ENCODE data around the gene TRIM10.

TRIM10 gene, protein sequence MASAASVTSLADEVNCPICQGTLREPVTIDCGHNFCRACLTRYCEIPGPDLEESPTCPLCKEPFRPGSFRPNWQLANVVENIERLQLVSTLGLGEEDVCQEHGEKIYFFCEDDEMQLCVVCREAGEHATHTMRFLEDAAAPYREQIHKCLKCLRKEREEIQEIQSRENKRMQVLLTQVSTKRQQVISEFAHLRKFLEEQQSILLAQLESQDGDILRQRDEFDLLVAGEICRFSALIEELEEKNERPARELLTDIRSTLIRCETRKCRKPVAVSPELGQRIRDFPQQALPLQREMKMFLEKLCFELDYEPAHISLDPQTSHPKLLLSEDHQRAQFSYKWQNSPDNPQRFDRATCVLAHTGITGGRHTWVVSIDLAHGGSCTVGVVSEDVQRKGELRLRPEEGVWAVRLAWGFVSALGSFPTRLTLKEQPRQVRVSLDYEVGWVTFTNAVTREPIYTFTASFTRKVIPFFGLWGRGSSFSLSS

DNA sequence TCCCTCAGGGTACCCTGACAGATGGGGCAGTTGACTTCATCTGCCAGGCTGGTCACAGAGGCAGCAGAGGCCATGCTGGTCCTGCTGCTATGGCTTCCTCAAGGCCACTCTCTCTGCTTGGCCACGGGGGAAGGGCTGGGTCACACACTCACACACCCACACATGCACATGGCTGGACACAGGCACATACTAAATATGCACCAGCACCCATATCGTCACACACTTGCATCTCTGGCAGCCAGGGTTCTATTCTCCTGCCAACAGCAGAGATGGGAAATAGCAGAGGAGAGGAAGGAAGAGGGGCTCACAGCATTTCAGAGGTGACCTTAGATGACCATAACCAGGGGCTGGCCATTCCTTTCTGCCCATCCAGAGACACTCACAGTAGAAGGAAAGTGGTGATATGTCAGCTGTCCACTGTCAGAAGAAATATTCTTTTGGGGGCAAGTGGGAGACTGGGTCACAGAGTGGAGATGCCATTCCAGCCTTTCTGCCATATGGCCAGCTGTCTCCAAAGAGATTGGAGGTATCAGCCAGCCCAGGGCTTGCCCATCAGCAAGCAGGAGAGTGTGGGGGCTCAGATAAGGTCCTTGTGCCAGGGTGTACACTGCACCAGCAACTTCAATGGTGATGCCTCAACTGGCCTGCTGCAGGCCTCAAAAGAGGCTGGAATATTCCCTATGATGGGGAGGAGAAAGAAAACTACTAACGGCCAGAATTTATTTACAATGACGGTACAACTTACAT is at the start of gene TRIM10:
Gene TRIM10 (minus strand): TSS at position 427 of the 747 bp plus-strand sequence. CDS start 353 bp downstream, at position 74.
- Histone ChIP-seq H3K36me3 (replicated peaks) (no peaks in the 10 kb centered on the region), H3K4me1 (no peaks in the 10 kb centered on the region), H3K4me3 (no peak within 1 kb of the TSS), H3K27me3 (ENCODE audit: low read depth) (peaks cover 13% of the 10 kb centered on the region), H3K9me3 (no peaks in the 10 kb centered on the region)
- no peak for DNase-seq (ENCODE audit: low spot score in 2 of 2)
- in situ Hi-C loops (cut with MboI; ENCODE audit: low sequenced_read_pairs) = loop anchor here (10.0 kb wide), 1 partner anchor 316 kb away; no protein-coding TSS in a partner anchor

DNA sequence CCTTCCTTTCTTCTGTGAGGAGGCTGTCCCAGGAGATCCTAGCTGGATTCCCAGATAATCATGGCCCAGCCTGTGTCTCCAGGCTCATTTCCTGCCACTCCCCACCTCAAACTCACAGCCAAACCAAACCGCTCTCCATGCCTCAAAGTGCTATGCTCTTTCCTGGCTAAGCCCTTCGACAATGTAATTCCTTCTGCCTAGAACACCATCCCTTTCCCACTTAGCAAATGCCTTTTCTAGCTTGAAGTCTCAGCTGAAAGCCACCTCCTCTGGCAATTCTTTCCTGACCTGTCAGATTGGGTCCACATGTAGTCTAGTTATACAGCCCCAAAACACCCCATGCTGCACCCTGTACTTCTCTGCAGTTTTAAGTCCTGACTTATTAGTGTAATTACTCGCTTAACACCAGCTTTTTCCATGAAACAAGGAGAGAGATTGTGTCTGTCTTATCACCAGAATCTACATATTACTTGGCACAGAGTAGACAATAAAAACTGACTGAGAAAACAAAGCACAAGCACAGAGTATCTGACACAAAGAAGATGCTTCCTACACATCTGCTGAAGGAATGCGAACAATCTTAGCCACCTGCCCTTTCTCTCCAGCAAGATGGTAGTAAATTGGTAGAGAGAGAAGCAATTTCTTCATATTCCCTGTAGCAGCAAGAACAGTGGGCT is 46.7 kb upstream of the TRIM10 start:
- in situ Hi-C loops (cut with MboI; ENCODE audit: low sequenced_read_pairs) = no loop called here
- Histone ChIP-seq H3K4me1 (peaks cover 26% of the 10 kb centered on the region), H3K36me3 (replicated peaks) (peaks cover 3% of the 10 kb centered on the region), H3K4me3 (no peak overlapping the region), H3K27me3 (ENCODE audit: low read depth) (no peaks in the 10 kb centered on the region), H3K9me3 (no peaks in the 10 kb centered on the region)
- DNase-seq (ENCODE audit: low spot score in 2 of 2) = no peak

DNA sequence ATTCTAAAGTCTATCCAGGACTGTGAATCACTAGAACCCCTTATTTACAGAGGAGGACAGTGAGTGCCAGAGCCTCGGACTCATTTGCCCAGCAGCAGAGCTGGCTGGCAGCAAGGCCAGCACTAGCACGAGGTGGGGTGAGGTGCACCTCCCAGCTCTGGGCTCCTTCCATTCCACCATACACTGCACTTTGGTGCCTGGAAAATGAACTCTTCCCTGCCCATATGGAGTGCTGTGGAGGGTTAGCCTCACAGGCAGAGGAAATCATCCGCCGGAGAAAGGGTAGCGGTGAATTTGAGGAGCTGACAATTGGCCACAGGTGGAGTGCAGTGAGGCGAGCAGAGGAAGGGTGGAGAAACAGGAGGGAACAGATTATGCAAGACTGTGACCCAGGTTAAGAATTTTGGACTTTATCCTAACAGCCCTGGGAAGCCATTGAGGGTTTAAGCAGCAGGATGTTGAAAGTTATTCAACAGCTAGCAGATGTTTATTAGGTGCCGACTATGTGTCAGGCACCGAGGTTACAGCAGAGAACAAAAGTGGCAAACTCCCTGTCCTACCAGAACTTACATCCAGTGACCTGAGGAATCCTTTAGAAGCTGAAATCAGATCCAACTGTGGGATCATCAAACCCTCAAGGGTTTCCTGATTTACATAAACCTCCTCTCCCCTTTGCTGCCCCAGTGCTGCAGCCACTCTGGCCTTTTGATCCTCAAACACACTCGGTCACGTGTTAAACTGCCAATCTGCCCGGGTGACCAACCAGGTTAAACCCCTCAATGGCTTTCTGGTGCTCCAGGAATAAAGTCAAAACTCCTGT is 46.0 kb upstream of the TRIM10 start:
- no peak overlapping the region for H3K4me3 ChIP-seq
- H3K36me3 ChIP-seq (replicated peaks) = peaks cover 3% of the 10 kb centered on the region
- in situ Hi-C loops (cut with MboI; ENCODE audit: low sequenced_read_pairs) = no loop called here
- peaks cover 30% of the 10 kb centered on the region for H3K4me1 ChIP-seq
- no peaks in the 10 kb centered on the region for H3K9me3 ChIP-seq
- DNase-seq (ENCODE audit: low spot score in 2 of 2) = no peak
- no peaks in the 10 kb centered on the region for H3K27me3 ChIP-seq (ENCODE audit: low read depth)

DNA sequence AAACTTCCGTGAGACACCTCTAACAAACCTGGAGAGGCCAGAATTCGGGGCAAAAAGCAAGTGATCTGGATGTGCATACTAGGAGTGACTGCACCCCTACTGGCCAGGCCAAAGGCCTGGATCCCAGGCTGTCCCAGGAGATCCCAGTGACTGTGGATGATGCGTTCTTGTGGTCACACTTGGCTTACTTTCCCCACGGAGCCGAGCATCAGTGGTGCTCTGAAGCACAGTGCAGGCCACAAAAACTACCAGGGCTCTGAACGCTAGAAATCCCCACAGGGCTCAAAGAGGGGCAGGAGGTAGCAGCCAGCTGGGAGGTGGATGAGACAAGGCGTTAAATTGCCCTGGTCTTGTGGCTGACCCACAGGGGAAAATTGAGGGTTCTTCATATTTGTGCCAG is 45.1 kb upstream of the TRIM10 start:
- in situ Hi-C loops (cut with MboI; ENCODE audit: low sequenced_read_pairs) = no loop called here
- no peaks in the 10 kb centered on the region for H3K9me3 ChIP-seq
- no peaks in the 10 kb centered on the region for H3K27me3 ChIP-seq (ENCODE audit: low read depth)
- H3K4me1 ChIP-seq = peaks cover 28% of the 10 kb centered on the region
- peaks cover 2% of the 10 kb centered on the region for H3K36me3 ChIP-seq (replicated peaks)
- no peak overlapping the region for H3K4me3 ChIP-seq
- no peak for DNase-seq (ENCODE audit: low spot score in 2 of 2)

DNA sequence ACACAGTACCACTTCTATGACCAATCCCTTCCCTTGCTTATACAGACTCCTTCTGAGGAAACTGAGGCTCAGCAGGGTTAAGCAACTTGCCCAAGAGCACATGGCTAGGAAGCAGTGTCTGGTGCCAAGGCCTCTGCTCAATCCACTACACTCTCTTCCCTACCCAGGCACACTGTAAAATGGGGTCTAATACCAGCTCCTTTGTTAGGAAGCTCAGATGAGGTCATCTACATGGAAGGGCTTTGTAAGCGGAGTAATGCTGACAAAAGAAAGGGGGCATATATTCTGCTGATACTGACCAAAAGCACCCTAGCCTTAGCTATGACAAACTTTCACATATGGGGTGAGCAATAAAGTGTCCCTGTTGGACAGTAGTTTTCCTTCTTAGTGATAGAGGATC is 43.1 kb upstream of the TRIM10 start:
- no peak for DNase-seq (ENCODE audit: low spot score in 2 of 2)
- Histone ChIP-seq H3K4me1 (peaks cover 23% of the 10 kb centered on the region), H3K36me3 (replicated peaks) (peaks cover 14% of the 10 kb centered on the region), H3K27me3 (ENCODE audit: low read depth) (no peaks in the 10 kb centered on the region), H3K4me3 (no peak overlapping the region), H3K9me3 (no peaks in the 10 kb centered on the region)
- in situ Hi-C loops (cut with MboI; ENCODE audit: low sequenced_read_pairs) = no loop called here

DNA sequence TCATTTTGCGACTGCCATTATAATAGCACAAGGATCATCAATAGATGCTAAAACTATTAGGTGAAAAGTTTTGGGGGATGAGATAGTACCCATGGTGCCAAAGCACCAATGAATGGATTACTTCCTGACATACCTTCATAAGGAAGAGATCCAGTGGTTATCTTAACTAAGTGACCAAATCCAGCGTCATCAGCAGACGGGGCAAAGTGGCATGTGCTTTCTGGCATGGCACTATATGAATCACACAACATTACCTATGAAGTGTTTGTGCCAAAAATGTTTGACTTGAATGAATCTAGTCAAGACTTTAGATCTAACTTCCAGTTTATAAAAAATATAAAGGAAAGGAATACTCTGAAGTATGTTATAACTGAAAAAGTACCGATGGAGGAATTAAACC is 41.4 kb upstream of the TRIM10 start:
- in situ Hi-C loops (cut with MboI; ENCODE audit: low sequenced_read_pairs) = no loop called here
- Histone ChIP-seq H3K9me3 (no peaks in the 10 kb centered on the region), H3K27me3 (ENCODE audit: low read depth) (no peaks in the 10 kb centered on the region), H3K36me3 (replicated peaks) (peaks cover 21% of the 10 kb centered on the region), H3K4me3 (no peak overlapping the region), H3K4me1 (peaks cover 14% of the 10 kb centered on the region)
- DNase-seq (ENCODE audit: low spot score in 2 of 2) = no peak

DNA sequence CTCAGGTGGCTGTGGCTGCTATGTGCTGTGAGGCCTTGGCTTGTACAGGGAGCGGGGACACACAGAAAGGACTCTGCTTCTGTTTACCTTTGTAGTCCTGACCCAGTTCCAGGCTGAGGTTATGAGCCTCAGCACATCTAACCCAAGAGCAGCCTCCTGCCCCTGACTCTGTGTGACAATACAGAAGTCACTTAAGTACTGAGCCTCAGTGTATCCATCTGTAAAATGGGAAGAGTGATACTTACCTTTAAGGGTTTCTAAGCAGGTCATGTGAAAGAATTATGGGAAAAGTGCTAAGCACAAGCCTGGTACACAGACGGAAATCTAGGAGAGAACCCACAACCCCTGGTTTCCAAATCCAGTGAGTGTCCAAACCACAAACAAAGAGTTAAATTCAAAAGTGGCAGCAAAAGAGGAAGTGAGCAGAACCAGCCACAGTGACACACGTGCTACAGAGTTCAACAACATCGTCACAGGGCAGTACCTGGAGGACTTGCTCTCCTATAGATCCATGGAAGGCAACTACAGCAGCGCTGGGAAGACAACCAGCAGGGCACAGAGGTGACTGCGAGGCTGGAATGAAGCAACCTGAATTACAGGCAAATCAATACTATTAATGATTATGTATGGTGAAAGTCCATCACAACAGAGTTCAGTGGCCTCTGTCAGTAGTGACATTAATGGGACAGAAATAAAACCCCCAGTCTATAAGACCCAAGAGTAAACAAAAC is 39.7 kb upstream of the TRIM10 start:
- Histone ChIP-seq H3K27me3 (ENCODE audit: low read depth) (no peaks in the 10 kb centered on the region), H3K36me3 (replicated peaks) (peaks cover 34% of the 10 kb centered on the region), H3K4me1 (peaks cover 14% of the 10 kb centered on the region), H3K4me3 (no peak overlapping the region), H3K9me3 (no peaks in the 10 kb centered on the region)
- in situ Hi-C loops (cut with MboI; ENCODE audit: low sequenced_read_pairs) = no loop called here
- DNase-seq (ENCODE audit: low spot score in 2 of 2) = no peak

DNA sequence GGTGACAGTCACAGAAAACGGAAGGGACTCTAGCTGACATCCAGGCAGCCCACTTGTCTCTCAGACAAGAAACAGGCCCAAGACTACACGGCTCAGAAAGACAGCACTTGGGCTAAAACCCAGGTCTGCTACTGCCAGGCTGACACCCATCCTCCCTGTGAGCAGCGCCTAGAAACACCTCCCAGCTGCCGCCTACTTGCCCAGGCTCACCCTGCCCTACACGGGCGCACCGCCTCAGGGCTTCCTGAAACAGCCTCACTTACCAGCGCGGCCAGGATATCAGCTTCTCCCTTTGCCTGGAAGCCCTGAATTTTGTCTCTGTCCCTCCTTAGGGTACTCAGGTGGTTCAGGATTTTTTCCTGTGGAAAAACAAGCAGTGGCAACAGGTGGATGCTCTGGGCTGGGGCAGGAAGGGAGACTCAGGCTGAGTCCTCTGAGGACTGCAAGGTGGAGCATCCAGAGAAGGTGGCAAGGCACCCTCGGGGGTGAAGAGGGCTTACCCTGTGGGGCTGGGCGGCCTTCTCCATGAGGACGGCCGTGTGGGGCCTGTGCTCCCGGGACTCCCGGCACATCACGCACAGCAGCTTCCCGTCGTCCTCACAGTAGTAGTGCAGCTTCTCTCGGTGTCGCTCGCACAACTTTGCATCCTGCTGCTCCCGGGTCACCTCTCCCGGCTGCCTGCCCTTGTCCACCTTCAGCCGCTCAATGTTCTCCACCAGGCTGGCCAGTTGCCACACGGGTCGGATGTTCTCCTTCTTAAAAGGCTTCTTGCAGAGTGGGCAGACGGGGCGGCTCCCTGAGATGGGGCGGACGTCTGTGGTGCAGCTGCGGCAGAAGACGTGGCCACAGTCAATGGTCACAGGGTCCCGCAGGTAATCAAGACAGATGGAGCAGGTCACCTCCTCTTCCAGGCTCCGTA is 37.4 kb upstream of the TRIM10 start:
- Histone ChIP-seq H3K4me1 (peaks cover 14% of the 10 kb centered on the region), H3K9me3 (no peaks in the 10 kb centered on the region), H3K27me3 (ENCODE audit: low read depth) (no peaks in the 10 kb centered on the region), H3K36me3 (replicated peaks) (peaks cover 40% of the 10 kb centered on the region), H3K4me3 (no peak overlapping the region)
- in situ Hi-C loops (cut with MboI; ENCODE audit: low sequenced_read_pairs) = no loop called here
- no peak for DNase-seq (ENCODE audit: low spot score in 2 of 2)

DNA sequence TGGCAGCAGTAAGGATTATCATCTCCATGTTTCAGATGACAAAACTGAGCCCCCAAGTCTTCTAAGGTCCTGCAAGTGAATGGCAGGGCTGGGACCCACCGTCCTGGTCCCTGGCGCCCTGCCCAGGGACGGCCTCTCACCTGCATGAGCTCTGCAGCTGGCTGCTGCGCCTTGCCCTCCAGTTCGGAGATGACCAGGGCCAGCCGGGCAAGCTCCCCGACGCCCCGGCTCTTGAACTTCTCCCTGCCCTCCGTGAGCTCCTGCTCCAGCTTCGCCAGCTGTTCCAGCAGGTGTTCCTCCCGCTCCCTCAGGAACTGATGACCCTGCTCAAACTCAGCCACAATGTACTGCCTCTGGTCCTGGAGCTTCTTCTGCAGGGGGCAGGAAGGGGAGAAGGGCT is 35.4 kb upstream of the TRIM10 start:
- in situ Hi-C loops (cut with MboI; ENCODE audit: low sequenced_read_pairs) = no loop called here
- DNase-seq (ENCODE audit: low spot score in 2 of 2) = no peak
- peaks cover 3% of the 10 kb centered on the region for H3K4me1 ChIP-seq
- H3K9me3 ChIP-seq = no peaks in the 10 kb centered on the region
- peaks cover 43% of the 10 kb centered on the region for H3K36me3 ChIP-seq (replicated peaks)
- no peaks in the 10 kb centered on the region for H3K27me3 ChIP-seq (ENCODE audit: low read depth)
- no peak overlapping the region for H3K4me3 ChIP-seq

DNA sequence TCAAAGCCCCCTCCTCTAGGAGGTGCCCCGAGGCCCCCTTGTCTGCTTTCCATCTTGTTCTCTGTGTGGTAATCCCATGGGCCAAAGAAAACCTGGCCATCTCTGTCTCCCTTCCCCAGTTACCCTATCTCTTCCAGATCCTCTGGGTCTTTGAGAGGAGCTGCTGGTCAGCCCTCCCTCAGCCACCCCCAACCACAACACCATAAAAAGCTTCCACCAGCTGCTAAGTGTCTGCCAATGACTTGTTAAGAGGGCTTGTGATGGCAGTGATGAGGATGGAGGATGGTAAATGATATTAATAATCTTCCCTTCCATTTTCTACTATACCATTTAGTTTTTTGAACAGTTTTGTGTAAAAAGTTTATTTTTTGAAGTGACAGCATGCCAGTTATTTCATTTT is 34.9 kb upstream of the TRIM10 start:
- no peaks in the 10 kb centered on the region for H3K9me3 ChIP-seq
- H3K4me3 ChIP-seq = no peak overlapping the region
- H3K27me3 ChIP-seq (ENCODE audit: low read depth) = no peaks in the 10 kb centered on the region
- in situ Hi-C loops (cut with MboI; ENCODE audit: low sequenced_read_pairs) = no loop called here
- no peak for DNase-seq (ENCODE audit: low spot score in 2 of 2)
- no peaks in the 10 kb centered on the region for H3K4me1 ChIP-seq
- peaks cover 39% of the 10 kb centered on the region for H3K36me3 ChIP-seq (replicated peaks)

DNA sequence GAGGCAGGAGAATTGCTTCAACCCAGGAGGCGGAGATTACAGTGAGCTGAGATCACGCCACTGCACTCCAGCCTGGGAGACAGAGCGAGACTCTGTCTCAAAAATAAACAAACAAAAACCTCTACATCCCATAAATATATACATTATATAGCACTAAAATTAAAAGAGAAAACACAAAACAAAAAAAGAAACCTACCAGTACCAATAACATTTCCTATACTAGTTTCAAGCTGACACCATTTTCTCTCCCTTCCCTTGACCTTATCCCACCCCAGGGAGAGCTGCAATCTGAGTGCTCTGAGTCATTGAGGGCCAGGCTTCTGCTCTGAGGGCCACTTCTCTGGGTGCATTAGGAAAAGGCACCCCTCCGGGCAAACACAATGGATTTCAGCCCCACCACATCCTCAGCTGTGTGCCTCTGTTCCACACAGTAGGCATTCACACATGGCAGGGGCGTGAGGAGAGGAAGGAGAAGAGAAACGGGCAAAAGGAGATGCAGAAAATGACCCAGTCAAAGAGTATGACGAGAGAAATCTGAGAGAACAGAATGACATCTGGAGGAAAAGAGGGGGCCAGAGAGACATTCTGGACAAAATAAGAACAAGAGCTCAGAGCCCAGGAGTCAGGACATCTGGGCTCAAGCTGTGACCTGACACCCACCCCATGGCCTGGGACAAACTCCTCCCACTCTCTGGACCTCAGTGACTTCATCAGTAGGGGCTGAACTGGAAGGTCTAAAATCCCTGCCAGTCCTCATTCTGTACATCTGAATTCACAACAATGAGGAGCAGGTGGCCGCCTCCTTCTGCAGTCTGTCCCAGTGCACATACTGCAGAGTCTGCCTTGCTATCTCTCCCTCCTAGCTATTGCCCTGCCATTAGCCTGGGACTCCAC is 34.0 kb upstream of the TRIM10 start:
- H3K4me1 ChIP-seq = no peaks in the 10 kb centered on the region
- in situ Hi-C loops (cut with MboI; ENCODE audit: low sequenced_read_pairs) = no loop called here
- no peak overlapping the region for H3K4me3 ChIP-seq
- no peaks in the 10 kb centered on the region for H3K9me3 ChIP-seq
- no peaks in the 10 kb centered on the region for H3K27me3 ChIP-seq (ENCODE audit: low read depth)
- H3K36me3 ChIP-seq (replicated peaks) = peaks cover 32% of the 10 kb centered on the region
- no peak for DNase-seq (ENCODE audit: low spot score in 2 of 2)
